Erythroblast (primary cell): Measurements from ENCODE around the gene DOCK1.

Experiments used
- GATA1 ChIP-seq: IDR thresholded peaks from 2 replicates; pipeline ENCODE4 v1.6.1; 2011; ENCODE audit warnings: low read depth, mild to moderate bottlenecking, control low read depth, low read length, moderate library complexity
- POLR2A ChIP-seq: IDR thresholded peaks from 2 replicates; pipeline ENCODE4 v1.6.1; 2011; ENCODE audit warnings: mild to moderate bottlenecking, low read length

GRCh38 chr10:126892226-126893175 is 12.7 kb upstream of the DOCK1 start:
- TF ChIP-seq POLR2A = no peak
- TF ChIP-seq GATA1 = no peak
